Keratinocyte (primary cell): ENCODE results near the gene GSTT2B. TPM values are rescaled to one million over a fixed set of nuclear protein-coding genes. Genes with fewer than 3 reads are reported as not detected.
"Not testable (repeated sequence)": the region's sequence is repeated elsewhere in the genome, so short reads cannot be mapped to it uniquely, and the experiment has no call there.

Experiments
- DNase-seq: peaks from one replicate; pipeline ENCODE4 v3.0.0-alpha.2; 2011; ENCODE audit warnings: low read depth, missing footprints, low spot score
- FAIRE-seq: peaks from 2 replicates; lab custom pipeline; 2011; peaks lifted over from hg19 to GRCh38; lab: Jason Lieb, UNC
- H2AFZ ChIP-seq: 2 replicates; pipeline ENCODE4 v1.6.0; 2012; ENCODE audit warnings: low read length, control low read depth, inconsistent platforms; ENCODE audit not compliant: control insufficient read depth
- H3K27ac ChIP-seq: 2 replicates; pipeline ENCODE4 v1.5.1; 2011; ENCODE audit warnings: low read length; ENCODE audit not compliant: control insufficient read depth, insufficient read depth
- H3K27me3 ChIP-seq: 3 replicates; pipeline ENCODE4 v1.6.0; 2011; ENCODE audit warnings: low read length; ENCODE audit not compliant: control insufficient read depth, insufficient read depth; ENCODE audit errors: extremely low read depth
- H3K36me3 ChIP-seq, 2 experiments: 2 replicates in 1 of 2; 3 replicates in 1 of 2; pipeline ENCODE4 v1.5.1; 2011; ENCODE audit warnings: low read length in 2 of 2, mild to moderate bottlenecking in 1 of 2; ENCODE audit not compliant: control insufficient read depth in 2 of 2, insufficient read depth in 2 of 2; ENCODE audit errors: extremely low read depth in 1 of 2
- H3K4me1 ChIP-seq: 3 replicates; pipeline ENCODE4 v1.5.1; 2011; ENCODE audit warnings: low read length; ENCODE audit not compliant: control insufficient read depth, insufficient read depth; ENCODE audit errors: extremely low read depth
- H3K4me2 ChIP-seq: 3 replicates; pipeline ENCODE4 v1.6.0; 2011; ENCODE audit warnings: low read depth, low read length; ENCODE audit not compliant: control insufficient read depth, insufficient read depth; ENCODE audit errors: extremely low read depth
- H3K4me3 ChIP-seq, 3 experiments: fragments of 200-600 bp in 1 of 3; sonication (generic) in 1 of 3; 2 replicates in 2 of 3; 3 replicates in 1 of 3; pipeline ENCODE4 v1.5.1; 2011 to 2016; ENCODE audit warnings: low read length in 3 of 3, mild to moderate bottlenecking in 3 of 3, control low read depth in 2 of 3, inconsistent platforms in 1 of 3, low read depth in 1 of 3, mixed read lengths in 1 of 3, mixed run types in 1 of 3, moderate library complexity in 1 of 3; ENCODE audit not compliant: control insufficient read depth in 2 of 3, insufficient read depth in 2 of 3; ENCODE audit errors: extremely low read depth in 1 of 3
- H3K79me2 ChIP-seq: 2 replicates; pipeline ENCODE4 v1.6.0; 2012; ENCODE audit warnings: low read length; ENCODE audit not compliant: control insufficient read depth, insufficient read depth
- H3K9ac ChIP-seq: 3 replicates; pipeline ENCODE4 v1.6.0; 2011; ENCODE audit warnings: low read length; ENCODE audit not compliant: control insufficient read depth, insufficient read depth; ENCODE audit errors: extremely low read depth
- H3K9me1 ChIP-seq: 3 replicates; pipeline ENCODE4 v1.6.0; 2011; ENCODE audit warnings: low read length; ENCODE audit not compliant: control insufficient read depth, insufficient read depth; ENCODE audit errors: extremely low read depth
- H3K9me3 ChIP-seq: 2 replicates; pipeline ENCODE4 v1.5.1; 2012; ENCODE audit warnings: low read depth, low read length; ENCODE audit not compliant: control insufficient read depth
- H4K20me1 ChIP-seq: 3 replicates; pipeline ENCODE4 v1.6.0; 2011; ENCODE audit warnings: low read length; ENCODE audit not compliant: control insufficient read depth, insufficient read depth; ENCODE audit errors: extremely low read depth
- CTCF ChIP-seq, 3 experiments: IDR thresholded peaks in 1 of 3; conservative IDR thresholded peaks in 1 of 3; optimal IDR thresholded peaks in 1 of 3; 2 replicates in 2 of 3; 3 replicates in 1 of 3; pipeline versions ENCODE3 to v1.5.1; 2011; ENCODE audit warnings: low read length in 3 of 3, mild to moderate bottlenecking in 3 of 3, moderate library complexity in 2 of 3, control low read depth in 1 of 3, inconsistent platforms in 1 of 3; ENCODE audit not compliant: insufficient read depth in 2 of 3; ENCODE audit errors: extremely low read depth in 1 of 3
- EZH2 ChIP-seq: IDR thresholded peaks from one replicate; pipeline ENCODE4 v1.6.1; 2012; ENCODE audit warnings: inconsistent platforms, mild to moderate bottlenecking, low read length, moderate library complexity
- dilution Hi-C: fragments of 300-500 bp; cut with MboI; formaldehyde crosslinking; loops from one replicate; pipeline ENCODE4 v1.7.0; 2020; ENCODE audit warnings: low sequenced_read_pairs; ENCODE audit not compliant: extremely low pct_ligation_motif_present
- polyA plus RNA-seq, 5 experiments: library from polyadenylated mRNA; depleted of rRNA in 3 of 5; stranded (reverse) in 3 of 5; stranded (forward) in 1 of 5; unstranded in 1 of 5; fragments of >200 nt; gene quantifications; 1 replicate in 1 of 5; 2 replicates in 3 of 5; 3 replicates in 1 of 5; pipeline versions ENCODE4 v1.2.1 to v1.2.3, GENCODE V29; 2011 to 2012; ENCODE audit warnings: missing spikeins in 2 of 5, low read depth in 1 of 5, low replicate concordance in 1 of 5

GSTT2B gene
- polyA plus RNA-seq, 1 donor (not counting 4 experiments of a cell fraction or from before 2014, with no cell fraction given) = 15.5 TPM

DNA sequence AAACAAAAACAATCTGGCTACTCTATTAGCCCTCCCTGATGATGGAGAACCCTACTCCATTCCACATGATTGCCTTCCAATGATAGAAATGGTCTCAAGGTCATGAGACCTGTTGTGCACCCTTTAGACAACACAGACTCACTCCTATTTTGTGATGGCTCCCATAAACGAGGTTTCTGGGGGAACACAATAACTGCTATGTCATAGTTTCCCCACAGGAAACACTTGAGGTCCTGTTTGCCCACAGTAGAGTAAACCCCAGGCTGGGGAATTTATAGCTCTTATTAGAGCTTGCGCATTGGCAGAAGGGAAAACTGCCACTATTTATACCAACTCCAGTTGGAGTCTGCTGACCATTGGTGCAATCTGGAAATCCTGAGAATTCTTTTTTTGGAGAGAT is 38.1 kb downstream of the GSTT2B start:
- Histone ChIP-seq H4K20me1 (no peaks in the 10 kb centered on the region), H3K36me3 (no peaks in the 10 kb centered on the region), H3K4me3 (no peak overlapping the region), H3K4me2 (no peak overlapping the region), H3K9ac (no peak overlapping the region), H3K27ac (no peak overlapping the region), H3K9me1 (no peaks in the 10 kb centered on the region), H2AFZ (no peak overlapping the region), H3K27me3 (no peaks in the 10 kb centered on the region), H3K79me2 (no peaks in the 10 kb centered on the region), H3K4me1 (peaks cover 6% of the 10 kb centered on the region), H3K9me3 (peaks cover 7% of the 10 kb centered on the region)
- DNase-seq (no peak), FAIRE-seq (no peak)
- dilution Hi-C loops = no loop called here
- TF ChIP-seq EZH2 (no peak), CTCF (optimal IDR thresholded peaks at IDR 0.05 in 1 of 3, IDR thresholded peaks at IDR 0.05 in 1 of 3, conservative IDR thresholded peaks at IDR 0.05 in 1 of 3; ENCODE audit: extremely low read depth in 1 of 3, insufficient read depth in 2 of 3, low read length in 3 of 3) (no peak)

- H3K4me3 ChIP-seq, H3K9me3 ChIP-seq, H3K9me1 ChIP-seq, H3K4me2 ChIP-seq, H4K20me1 ChIP-seq, dilution Hi-C loops, H3K27ac ChIP-seq, H3K36me3 ChIP-seq, DNase-seq, H3K9ac ChIP-seq, H3K27me3 ChIP-seq, H3K79me2 ChIP-seq, FAIRE-seq, H2AFZ ChIP-seq, H3K4me1 ChIP-seq: not testable (repeated sequence)
Measured at GRCh38 chr22:23921586-23922201, 39.3 kb downstream of the GSTT2B start.

- H4K20me1 ChIP-seq, H3K36me3 ChIP-seq, H3K27ac ChIP-seq: not testable (repeated sequence)
Measured at GRCh38 chr22:23920267-23920611, 40.8 kb downstream of the GSTT2B start.

More at GRCh38 chr22:23920267-23920611, 40.8 kb downstream of the GSTT2B start:
- H3K9me1 ChIP-seq, DNase-seq, dilution Hi-C loops, H3K9me3 ChIP-seq, H3K79me2 ChIP-seq, H3K4me2 ChIP-seq, H3K4me1 ChIP-seq, H3K9ac ChIP-seq, H3K27me3 ChIP-seq, H3K4me3 ChIP-seq, H2AFZ ChIP-seq, FAIRE-seq: not testable (repeated sequence)
